SH-SY5Y (cell line): ENCODE data around the gene CACHD1.

Source experiments
- GATA2 ChIP-seq: IDR thresholded peaks from 2 replicates; pipeline ENCODE4 v1.6.1; 2011; ENCODE audit warnings: mild to moderate bottlenecking, low read depth, low read length
- GATA3 ChIP-seq: IDR thresholded peaks from 2 replicates; pipeline ENCODE4 v1.6.1; 2011; ENCODE audit warnings: low read depth, mild to moderate bottlenecking, low read length, moderate library complexity

DNA sequence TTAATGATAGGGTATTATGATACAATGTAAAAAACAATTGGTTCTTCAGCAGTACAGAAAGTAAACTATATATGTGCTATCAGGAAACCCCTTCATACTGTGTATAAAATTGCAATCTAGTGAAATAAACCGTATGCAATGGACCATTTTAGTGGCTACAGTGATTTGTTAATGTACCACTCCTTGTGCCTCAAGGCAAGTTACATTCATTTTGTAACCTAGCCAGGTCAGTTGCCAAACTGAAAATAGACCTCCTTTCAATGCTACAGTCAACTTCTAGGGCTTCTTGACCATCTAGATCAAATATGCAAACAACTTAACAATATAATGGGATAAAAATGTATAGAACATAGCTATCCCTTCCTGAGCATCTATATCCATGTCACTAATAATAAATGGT lies 223.0 kb downstream of the CACHD1 start:
- TF ChIP-seq GATA2 (no peak), GATA3 (no peak)
